NB4 (cell line): ENCODE results near the gene CYP20A1.
"Not testable (repeated sequence)": the region's sequence is repeated elsewhere in the genome, so short reads cannot be mapped to it uniquely, and the experiment has no call there.

ENCODE experiments used
- DNase-seq: peaks from one replicate; pipeline ENCODE4 v3.0.0; 2010; ENCODE audit warnings: low read depth
- H3K4me3 ChIP-seq: one replicate; pipeline ENCODE4 v1.5.1; 2011; ENCODE audit warnings: mild to moderate bottlenecking, low read depth, low read length, moderate library complexity
- MYC ChIP-seq: IDR thresholded peaks from 2 replicates; pipeline ENCODE4 v1.6.1; 2011; ENCODE audit warnings: low read depth, low read length
- POLR2A ChIP-seq: IDR thresholded peaks from 2 replicates; pipeline ENCODE4 v1.6.1; 2011; ENCODE audit warnings: mild to moderate bottlenecking; ENCODE audit not compliant: insufficient read length; ENCODE audit errors: extremely low read depth
- TF ChIP-seq, protein P1 (sequence below): IDR thresholded peaks from one replicate; pipeline ENCODE4 v1.5.1; 2012; ENCODE audit warnings: low read depth, low read length
- TF ChIP-seq, protein P2 (sequence below): IDR thresholded peaks from 2 replicates; pipeline ENCODE4 v1.6.1; 2011; ENCODE audit warnings: low read depth, low read length

The CYP20A1 gene

DNA sequence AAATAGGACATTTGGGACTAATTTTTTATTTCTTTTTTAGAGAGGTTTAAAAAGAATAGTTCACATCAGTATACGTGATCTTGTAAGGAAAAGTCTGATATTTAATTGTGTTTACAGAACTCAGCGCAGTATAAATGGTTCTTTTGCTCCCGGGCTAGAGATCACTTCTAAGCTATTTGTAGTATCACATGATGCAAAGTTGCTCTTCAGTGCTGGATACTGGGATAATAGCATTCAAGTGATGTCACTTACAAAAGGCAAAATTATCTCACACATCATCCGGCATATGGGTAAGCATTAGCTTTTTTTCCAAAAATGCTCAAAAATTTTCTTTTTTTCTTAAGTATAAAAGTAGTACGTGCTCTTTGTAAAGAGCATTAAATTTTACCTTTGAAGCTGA lies 37.4 kb upstream of the CYP20A1 start:
- no peak overlapping the region for H3K4me3 ChIP-seq
- DNase-seq, result no peak
- TF ChIP-seq, protein P1, sequence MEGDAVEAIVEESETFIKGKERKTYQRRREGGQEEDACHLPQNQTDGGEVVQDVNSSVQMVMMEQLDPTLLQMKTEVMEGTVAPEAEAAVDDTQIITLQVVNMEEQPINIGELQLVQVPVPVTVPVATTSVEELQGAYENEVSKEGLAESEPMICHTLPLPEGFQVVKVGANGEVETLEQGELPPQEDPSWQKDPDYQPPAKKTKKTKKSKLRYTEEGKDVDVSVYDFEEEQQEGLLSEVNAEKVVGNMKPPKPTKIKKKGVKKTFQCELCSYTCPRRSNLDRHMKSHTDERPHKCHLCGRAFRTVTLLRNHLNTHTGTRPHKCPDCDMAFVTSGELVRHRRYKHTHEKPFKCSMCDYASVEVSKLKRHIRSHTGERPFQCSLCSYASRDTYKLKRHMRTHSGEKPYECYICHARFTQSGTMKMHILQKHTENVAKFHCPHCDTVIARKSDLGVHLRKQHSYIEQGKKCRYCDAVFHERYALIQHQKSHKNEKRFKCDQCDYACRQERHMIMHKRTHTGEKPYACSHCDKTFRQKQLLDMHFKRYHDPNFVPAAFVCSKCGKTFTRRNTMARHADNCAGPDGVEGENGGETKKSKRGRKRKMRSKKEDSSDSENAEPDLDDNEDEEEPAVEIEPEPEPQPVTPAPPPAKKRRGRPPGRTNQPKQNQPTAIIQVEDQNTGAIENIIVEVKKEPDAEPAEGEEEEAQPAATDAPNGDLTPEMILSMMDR, result no peak
- TF ChIP-seq MYC, result no peak
- TF ChIP-seq, protein P2, sequence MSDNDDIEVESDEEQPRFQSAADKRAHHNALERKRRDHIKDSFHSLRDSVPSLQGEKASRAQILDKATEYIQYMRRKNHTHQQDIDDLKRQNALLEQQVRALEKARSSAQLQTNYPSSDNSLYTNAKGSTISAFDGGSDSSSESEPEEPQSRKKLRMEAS, result no peak
- TF ChIP-seq POLR2A, result no peak

DNA sequence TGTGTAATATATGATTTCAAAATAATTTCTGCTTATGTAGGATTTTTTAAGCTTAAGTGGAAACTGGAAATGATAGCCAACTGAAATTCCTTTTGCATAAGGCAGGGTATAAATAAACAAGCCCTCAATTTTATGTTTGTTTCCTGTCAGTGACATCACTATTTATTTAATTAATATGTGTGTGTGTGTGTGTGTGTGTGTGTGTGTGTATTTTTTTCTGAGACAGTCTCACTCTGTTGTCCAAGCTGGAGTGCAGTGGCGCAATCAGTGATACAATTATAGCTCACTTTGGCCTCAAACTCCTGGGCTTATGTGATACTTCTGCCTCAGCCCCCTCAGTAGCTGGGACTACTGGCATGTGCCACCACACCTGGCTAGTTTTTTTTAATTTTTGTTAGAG lies 29.3 kb upstream of the CYP20A1 start:
- DNase-seq, result peak; percentile 6
- H3K4me3 ChIP-seq, result no peak overlapping the region
- TF ChIP-seq POLR2A, result no peak
- TF ChIP-seq, protein P2, result no peak
- no peak for TF ChIP-seq MYC

DNA sequence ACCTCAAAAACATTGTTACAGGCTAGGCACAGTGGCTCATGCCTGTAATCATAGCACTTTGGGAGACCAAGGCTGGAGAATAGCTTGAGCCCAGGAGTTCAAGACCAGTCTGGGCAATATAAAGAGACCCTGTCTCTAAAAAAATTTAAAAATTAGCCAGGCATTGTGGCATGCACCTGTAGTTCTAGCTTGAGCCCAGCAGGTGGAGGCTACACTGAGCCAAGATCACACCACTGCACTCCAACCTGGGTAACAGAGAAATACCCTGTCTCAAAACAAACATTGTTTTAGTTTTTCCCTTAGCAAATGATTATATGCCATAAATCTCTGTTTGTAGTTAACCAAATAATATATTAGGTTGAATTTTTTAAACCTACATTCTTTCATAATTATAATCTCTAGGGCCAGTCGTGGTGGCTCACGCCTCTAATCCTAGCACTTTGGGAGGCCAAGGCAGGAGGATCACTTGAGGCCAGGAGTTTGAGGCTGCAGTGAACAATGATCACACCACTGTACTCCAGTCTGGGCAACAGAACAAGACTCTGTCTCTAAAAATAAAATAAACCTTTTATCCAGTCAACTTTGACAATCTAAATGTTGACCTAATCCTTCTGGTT lies 13.3 kb upstream of the CYP20A1 start:
- H3K4me3 ChIP-seq, result no peak overlapping the region
- TF ChIP-seq MYC, result no peak
- TF ChIP-seq, protein P1, result peak; percentile 69
- TF ChIP-seq POLR2A, result no peak
- peak; percentile 43 for DNase-seq

DNA sequence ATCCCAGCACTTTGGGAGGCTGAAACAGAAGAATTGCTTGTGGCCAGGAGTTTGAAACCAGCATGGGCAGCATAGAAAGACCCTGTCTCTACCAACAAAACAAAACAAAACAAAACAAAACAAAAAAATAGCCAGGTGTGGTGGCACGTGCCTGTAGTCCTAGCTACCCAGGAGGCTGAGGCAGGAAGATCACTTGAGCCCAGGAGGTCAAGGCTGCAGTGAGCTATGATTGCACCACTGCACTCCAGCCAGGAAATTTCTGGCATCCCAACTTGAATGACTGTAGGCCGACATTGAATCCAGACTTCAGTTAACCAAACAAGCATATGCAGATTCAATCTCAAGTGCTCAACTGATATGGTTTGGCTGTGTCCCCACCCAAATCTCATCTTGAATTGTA lies 9.1 kb upstream of the CYP20A1 start:
- H3K4me3 ChIP-seq, DNase-seq: not testable (repeated sequence)

DNA sequence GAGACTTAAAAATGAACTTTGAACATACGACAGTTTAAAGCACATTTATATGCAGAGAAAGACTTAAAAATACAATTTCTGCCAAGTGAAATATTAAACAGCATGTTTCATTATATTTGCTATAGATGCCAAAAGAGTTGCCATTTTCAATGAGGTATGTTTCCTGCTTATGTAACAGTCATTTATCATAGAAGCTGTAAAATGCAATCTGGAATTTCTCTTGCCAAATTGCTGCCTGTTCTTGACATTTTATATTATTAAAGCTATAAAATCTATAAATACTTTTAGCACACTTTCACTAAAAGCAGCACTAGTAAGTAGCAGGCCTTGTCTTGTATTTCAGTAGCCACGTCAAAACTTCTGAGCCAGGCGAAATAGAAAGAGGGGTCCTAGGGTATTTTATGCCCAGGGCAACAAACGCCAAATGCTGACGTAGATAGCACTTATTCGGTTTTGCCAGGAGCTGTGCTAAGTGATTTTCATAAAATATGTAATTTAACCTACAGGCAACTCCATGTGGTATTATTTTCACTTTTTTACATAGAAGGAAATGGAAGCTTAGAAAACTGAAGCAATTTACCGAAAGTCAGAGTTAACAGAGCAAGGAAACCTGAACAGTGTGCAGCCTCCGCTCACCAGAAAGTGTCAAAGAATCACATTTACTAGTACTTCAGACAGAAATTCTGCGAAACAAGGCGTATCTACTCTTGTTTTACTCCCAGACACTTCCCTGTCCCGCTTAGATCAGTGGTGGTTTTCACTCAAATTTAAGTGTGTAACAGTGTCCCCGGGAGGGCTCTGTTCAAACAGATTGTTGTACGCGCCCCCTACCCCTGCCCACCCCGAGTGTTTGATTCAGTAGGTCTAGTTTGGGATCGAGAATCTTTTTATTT lies 1.2 kb upstream of the CYP20A1 start:
- TF ChIP-seq MYC, result no peak
- no peak for TF ChIP-seq POLR2A
- TF ChIP-seq, protein P1, result no peak
- TF ChIP-seq, protein P2, result no peak
- H3K4me3 ChIP-seq, result no peak overlapping the region
- DNase-seq, result no peak

DNA sequence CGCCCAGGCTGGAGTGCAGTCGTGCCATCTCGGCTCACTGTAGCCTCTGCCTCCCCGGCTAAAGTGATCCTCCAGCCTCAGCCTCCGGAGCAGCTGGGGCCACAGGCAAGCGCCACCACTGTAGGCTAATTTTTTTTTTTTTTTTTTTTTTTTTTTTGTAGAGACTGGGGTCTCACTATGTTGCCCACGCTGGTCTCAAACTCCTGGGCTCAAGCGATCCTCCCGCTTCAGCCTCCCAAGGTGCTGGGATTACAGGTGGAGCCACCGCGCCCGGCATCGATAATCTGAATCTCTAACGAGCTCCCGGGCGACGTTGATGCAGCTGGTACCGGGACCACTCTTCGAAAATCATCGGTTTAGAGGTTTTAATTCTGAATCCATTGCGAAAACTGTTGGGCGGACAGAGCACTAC lies 520 bp upstream of the CYP20A1 start:
- no peak for TF ChIP-seq POLR2A
- TF ChIP-seq, protein P1, result no peak
- TF ChIP-seq MYC, result no peak
- TF ChIP-seq, protein P2, result no peak
- peak overlapping the region; percentile 99 for H3K4me3 ChIP-seq
- DNase-seq, result no peak
